ENCODE data around the gene PFKFB4. TPM values are rescaled to one million over a fixed set of nuclear protein-coding genes. Genes with fewer than 3 reads are reported as not detected.

Gene PFKFB4
- total and polyA plus RNA-seq, 2 experiments from 2014 or later, result 8.6 to 22.9 TPM

DNA sequence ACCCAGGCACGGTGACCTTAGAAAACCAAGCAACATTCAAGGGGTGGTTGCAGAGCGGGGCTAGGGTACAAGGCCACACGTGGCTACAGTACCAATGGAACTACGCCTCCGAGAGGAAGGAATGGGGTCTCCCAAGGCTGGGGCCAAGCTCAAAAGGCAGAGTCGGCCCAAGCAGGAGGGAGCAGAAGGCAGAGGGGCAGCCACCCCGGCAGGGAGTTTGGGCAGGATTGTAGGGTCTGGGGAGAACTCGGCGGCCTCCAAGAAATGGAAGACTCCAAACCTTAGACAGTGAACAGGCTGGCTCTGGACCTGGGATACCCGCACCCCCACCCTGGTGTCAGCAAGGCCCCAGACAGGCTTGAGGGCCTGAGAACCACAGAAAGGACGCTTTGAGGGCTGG, 81.4 kb downstream of the PFKFB4 start:
- Histone ChIP-seq H3K79me2 (replicated peaks; ENCODE audit: insufficient read depth) (peaks cover 24% of the 10 kb centered on the region), H3K4me3 (peak overlapping the region; percentile 32), H3F3A (replicated peaks; ENCODE audit: low read depth) (peaks cover 10% of the 10 kb centered on the region; the same call in 1 of the 2 replicates), H3K9me2 (ENCODE audit: insufficient read depth) (no peaks in the 10 kb centered on the region), H3K4me1 (ENCODE audit: insufficient read depth) (peaks cover 26% of the 10 kb centered on the region), H3K4me2 (peak overlapping the region; percentile 66), H3K27me3 (ENCODE audit: insufficient read depth) (no peaks in the 10 kb centered on the region), H3K36me3 (ENCODE audit: insufficient read depth) (no peaks in the 10 kb centered on the region; the same call in 1 of the 2 replicates), H2AFZ (0 out of 2 replicates have a peak overlapping the region, but pooled peaks have one; percentile 47), H4K20me1 (replicated peaks; ENCODE audit: insufficient read depth) (no peaks in the 10 kb centered on the region), H3K27ac (ENCODE audit: low read depth) (peak overlapping the region; percentile 94)
- H3K4me3 Mint-ChIP-seq, result peak overlapping the region; percentile 47; the same call in 2 of the 3 replicates
- H3K4me1 Mint-ChIP-seq, result peaks cover 37% of the 10 kb centered on the region
- H3K9me3 Mint-ChIP-seq, result peaks cover 4% of the 10 kb centered on the region
- TF ChIP-seq EZH2 (IDR thresholded peaks at IDR 0.05; ENCODE audit: low read depth, unreplicated experiment) (no peak), STAT1 (IDR thresholded peaks at IDR 0.05; ENCODE audit: unreplicated experiment) (no peak), ZNF331 (CRISPR knock-in tag; IDR thresholded peaks at IDR 0.05; ENCODE audit: low read depth) (no peak), EZH2phosphoT487 (IDR thresholded peaks at IDR 0.05; ENCODE audit: unreplicated experiment) (no peak)
- TF ChIP-seq, protein P1, sequence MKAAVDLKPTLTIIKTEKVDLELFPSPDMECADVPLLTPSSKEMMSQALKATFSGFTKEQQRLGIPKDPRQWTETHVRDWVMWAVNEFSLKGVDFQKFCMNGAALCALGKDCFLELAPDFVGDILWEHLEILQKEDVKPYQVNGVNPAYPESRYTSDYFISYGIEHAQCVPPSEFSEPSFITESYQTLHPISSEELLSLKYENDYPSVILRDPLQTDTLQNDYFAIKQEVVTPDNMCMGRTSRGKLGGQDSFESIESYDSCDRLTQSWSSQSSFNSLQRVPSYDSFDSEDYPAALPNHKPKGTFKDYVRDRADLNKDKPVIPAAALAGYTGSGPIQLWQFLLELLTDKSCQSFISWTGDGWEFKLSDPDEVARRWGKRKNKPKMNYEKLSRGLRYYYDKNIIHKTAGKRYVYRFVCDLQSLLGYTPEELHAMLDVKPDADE (IDR thresholded peaks at IDR 0.05), result no peak
- TF ChIP-seq, protein P2, sequence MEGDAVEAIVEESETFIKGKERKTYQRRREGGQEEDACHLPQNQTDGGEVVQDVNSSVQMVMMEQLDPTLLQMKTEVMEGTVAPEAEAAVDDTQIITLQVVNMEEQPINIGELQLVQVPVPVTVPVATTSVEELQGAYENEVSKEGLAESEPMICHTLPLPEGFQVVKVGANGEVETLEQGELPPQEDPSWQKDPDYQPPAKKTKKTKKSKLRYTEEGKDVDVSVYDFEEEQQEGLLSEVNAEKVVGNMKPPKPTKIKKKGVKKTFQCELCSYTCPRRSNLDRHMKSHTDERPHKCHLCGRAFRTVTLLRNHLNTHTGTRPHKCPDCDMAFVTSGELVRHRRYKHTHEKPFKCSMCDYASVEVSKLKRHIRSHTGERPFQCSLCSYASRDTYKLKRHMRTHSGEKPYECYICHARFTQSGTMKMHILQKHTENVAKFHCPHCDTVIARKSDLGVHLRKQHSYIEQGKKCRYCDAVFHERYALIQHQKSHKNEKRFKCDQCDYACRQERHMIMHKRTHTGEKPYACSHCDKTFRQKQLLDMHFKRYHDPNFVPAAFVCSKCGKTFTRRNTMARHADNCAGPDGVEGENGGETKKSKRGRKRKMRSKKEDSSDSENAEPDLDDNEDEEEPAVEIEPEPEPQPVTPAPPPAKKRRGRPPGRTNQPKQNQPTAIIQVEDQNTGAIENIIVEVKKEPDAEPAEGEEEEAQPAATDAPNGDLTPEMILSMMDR (conservative IDR thresholded peaks at IDR 0.05; ENCODE audit: low read depth in 2 of 2), result peak; percentile 32 to 54; a peak in 2 of 4 replicates
- peaks cover 25% of the 10 kb centered on the region for H3K27me3 Mint-ChIP-seq (ENCODE audit: insufficient read depth, low read depth, poor library complexity)
- peak overlapping the region; percentile 95 for H3K27ac Mint-ChIP-seq
- ATAC-seq (peak; percentile 20), DNase-seq (ENCODE audit: low spot score) (peak; percentile 70)
- H3K36me3 Mint-ChIP-seq (ENCODE audit: low read depth), result peaks cover 12% of the 10 kb centered on the region

DNA sequence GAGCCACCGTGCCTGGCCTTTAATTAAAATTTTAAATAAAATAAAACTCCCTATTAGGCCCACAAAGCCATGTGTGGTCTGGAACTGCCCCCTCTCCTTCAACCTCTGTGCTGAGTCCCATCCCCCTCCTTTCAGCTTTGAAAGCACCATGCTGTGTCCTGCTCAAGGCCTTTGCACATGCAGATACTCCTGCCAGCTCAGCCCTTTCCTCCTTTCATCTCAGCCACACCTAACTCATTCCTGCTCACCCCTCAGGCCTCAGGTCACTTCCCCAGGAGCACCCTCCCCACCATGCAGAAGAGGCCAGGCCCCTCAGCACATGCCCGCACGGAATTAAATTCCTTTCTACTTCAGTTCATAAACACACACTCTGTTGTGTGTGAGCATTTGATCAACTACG, 82.0 kb downstream of the PFKFB4 start:
- peak; percentile 98 for DNase-seq (ENCODE audit: low spot score)
- Histone ChIP-seq H3K9me2 (ENCODE audit: insufficient read depth) (no peaks in the 10 kb centered on the region), H3K4me3 (peak overlapping the region; percentile 32), H3K27me3 (ENCODE audit: insufficient read depth) (no peaks in the 10 kb centered on the region), H3K4me1 (ENCODE audit: insufficient read depth) (peaks cover 26% of the 10 kb centered on the region), H4K20me1 (replicated peaks; ENCODE audit: insufficient read depth) (no peaks in the 10 kb centered on the region), H3K79me2 (replicated peaks; ENCODE audit: insufficient read depth) (peaks cover 24% of the 10 kb centered on the region), H3K36me3 (ENCODE audit: insufficient read depth) (no peaks in the 10 kb centered on the region; the same call in 1 of the 2 replicates), H3K4me2 (peak overlapping the region; percentile 66), H2AFZ (no peak overlapping the region), H3F3A (replicated peaks; ENCODE audit: low read depth) (peaks cover 10% of the 10 kb centered on the region; the same call in 1 of the 2 replicates), H3K27ac (ENCODE audit: low read depth) (peak overlapping the region; percentile 98)
- H3K36me3 Mint-ChIP-seq (ENCODE audit: low read depth), result peaks cover 13% of the 10 kb centered on the region
- peaks cover 41% of the 10 kb centered on the region for H3K4me1 Mint-ChIP-seq
- H3K4me3 Mint-ChIP-seq, result peak overlapping the region; percentile 47
- ATAC-seq, result peak; percentile 79
- H3K27me3 Mint-ChIP-seq (ENCODE audit: insufficient read depth, low read depth, poor library complexity), result peaks cover 25% of the 10 kb centered on the region
- H3K9me3 Mint-ChIP-seq, result peaks cover 4% of the 10 kb centered on the region
- H3K27ac Mint-ChIP-seq, result peak overlapping the region; percentile 95
- TF ChIP-seq EZH2phosphoT487 (IDR thresholded peaks at IDR 0.05; ENCODE audit: unreplicated experiment) (no peak), POLR2AphosphoS5 (IDR thresholded peaks at IDR 0.05; ENCODE audit: low read depth) (peak; percentile 57), ZNF331 (CRISPR knock-in tag; IDR thresholded peaks at IDR 0.05; ENCODE audit: low read depth) (peak; percentile 8; the same call in 1 of the 2 replicates), STAT1 (IDR thresholded peaks at IDR 0.05; ENCODE audit: unreplicated experiment) (no peak), EZH2 (IDR thresholded peaks at IDR 0.05; ENCODE audit: low read depth, unreplicated experiment) (no peak)
- TF ChIP-seq, protein P2 (conservative IDR thresholded peaks at IDR 0.05; ENCODE audit: low read depth in 2 of 2), result no peak; a peak in 1 of 4 replicates
- TF ChIP-seq, protein P3, sequence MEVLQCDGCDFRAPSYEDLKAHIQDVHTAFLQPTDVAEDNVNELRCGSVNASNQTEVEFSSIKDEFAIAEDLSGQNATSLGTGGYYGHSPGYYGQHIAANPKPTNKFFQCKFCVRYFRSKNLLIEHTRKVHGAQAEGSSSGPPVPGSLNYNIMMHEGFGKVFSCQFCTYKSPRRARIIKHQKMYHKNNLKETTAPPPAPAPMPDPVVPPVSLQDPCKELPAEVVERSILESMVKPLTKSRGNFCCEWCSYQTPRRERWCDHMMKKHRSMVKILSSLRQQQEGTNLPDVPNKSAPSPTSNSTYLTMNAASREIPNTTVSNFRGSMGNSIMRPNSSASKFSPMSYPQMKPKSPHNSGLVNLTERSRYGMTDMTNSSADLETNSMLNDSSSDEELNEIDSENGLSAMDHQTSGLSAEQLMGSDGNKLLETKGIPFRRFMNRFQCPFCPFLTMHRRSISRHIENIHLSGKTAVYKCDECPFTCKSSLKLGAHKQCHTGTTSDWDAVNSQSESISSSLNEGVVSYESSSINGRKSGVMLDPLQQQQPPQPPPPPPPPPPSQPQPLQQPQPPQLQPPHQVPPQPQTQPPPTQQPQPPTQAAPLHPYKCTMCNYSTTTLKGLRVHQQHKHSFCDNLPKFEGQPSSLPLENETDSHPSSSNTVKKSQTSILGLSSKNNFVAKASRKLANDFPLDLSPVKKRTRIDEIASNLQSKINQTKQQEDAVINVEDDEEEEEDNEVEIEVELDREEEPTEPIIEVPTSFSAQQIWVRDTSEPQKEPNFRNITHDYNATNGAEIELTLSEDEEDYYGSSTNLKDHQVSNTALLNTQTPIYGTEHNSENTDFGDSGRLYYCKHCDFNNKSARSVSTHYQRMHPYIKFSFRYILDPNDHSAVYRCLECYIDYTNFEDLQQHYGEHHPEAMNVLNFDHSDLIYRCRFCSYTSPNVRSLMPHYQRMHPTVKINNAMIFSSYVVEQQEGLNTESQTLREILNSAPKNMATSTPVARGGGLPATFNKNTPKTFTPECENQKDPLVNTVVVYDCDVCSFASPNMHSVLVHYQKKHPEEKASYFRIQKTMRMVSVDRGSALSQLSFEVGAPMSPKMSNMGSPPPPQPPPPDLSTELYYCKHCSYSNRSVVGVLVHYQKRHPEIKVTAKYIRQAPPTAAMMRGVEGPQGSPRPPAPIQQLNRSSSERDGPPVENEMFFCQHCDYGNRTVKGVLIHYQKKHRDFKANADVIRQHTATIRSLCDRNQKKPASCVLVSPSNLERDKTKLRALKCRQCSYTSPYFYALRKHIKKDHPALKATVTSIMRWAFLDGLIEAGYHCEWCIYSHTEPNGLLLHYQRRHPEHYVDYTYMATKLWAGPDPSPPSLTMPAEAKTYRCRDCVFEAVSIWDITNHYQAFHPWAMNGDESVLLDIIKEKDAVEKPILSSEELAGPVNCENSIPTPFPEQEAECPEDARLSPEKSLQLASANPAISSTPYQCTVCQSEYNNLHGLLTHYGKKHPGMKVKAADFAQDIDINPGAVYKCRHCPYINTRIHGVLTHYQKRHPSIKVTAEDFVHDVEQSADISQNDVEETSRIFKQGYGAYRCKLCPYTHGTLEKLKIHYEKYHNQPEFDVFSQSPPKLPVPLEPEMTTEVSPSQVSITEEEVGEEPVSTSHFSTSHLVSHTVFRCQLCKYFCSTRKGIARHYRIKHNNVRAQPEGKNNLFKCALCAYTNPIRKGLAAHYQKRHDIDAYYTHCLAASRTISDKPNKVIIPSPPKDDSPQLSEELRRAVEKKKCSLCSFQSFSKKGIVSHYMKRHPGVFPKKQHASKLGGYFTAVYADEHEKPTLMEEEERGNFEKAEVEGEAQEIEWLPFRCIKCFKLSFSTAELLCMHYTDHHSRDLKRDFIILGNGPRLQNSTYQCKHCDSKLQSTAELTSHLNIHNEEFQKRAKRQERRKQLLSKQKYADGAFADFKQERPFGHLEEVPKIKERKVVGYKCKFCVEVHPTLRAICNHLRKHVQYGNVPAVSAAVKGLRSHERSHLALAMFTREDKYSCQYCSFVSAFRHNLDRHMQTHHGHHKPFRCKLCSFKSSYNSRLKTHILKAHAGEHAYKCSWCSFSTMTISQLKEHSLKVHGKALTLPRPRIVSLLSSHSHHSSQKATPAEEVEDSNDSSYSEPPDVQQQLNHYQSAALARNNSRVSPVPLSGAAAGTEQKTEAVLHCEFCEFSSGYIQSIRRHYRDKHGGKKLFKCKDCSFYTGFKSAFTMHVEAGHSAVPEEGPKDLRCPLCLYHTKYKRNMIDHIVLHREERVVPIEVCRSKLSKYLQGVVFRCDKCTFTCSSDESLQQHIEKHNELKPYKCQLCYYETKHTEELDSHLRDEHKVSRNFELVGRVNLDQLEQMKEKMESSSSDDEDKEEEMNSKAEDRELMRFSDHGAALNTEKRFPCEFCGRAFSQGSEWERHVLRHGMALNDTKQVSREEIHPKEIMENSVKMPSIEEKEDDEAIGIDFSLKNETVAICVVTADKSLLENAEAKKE (CRISPR knock-in tag; IDR thresholded peaks at IDR 0.05), result 0 out of 2 replicates have a peak, but pooled peaks have one; percentile 29
